ENCODE measurements around the gene GGTA1.
"Not testable (repeated sequence)": the region's sequence is repeated elsewhere in the genome, so short reads cannot be mapped to it uniquely, and the experiment has no call there.

GGTA1 gene

DNA sequence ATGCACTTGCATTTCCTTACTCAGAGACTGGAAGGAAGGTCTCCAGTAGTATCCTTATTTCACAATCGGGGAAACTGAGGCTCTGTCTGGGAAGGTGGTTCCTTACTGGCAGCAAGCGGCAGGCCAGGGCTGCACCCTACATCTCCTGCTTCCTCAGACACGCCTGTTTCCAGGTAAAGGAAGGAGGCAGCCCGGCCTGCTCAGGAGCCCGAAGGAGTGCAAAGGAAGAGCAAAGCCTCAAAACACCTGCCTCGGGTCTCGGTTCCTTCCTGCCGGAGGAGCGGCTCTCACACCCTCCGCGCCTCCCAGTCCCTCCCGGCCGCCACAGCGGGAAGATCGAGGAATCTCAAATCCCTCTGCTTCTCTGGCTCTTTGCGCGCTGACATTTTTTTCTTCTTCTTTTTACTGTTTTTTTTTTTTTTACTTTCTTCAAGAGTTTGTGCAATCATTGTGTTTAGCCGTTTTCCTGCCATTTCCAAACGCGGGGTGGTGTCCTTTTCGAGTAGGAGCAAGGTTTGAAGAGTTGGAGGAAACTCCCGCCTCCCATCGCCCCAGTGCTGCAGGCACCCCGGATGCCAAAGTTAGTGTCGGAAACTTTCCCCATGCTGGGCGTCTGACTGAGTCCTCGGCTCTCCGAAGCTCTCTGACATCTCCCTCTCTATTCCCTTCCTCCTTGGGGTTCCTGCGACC, 1.0 kb downstream of the GGTA1 start:
- DNase-seq: peak; percentile 47

DNA sequence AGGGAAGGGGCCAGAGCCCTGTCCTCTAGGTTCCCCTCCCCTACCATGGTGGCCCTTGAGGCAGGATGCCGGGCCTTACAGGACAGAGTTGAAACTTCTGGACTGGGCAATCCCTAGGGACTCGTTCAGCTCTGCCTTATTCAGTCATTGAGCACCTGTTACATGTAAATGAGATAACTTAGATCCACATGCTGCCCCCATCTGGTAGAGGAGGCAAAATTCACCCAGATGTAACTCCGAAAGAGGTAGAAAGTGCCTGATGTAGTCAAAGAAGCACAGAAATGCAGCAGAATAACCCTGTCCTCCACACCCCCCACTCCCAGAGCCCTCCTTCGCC, 1.5 kb downstream of the GGTA1 start:
- peak; percentile 91 for DNase-seq

DNA sequence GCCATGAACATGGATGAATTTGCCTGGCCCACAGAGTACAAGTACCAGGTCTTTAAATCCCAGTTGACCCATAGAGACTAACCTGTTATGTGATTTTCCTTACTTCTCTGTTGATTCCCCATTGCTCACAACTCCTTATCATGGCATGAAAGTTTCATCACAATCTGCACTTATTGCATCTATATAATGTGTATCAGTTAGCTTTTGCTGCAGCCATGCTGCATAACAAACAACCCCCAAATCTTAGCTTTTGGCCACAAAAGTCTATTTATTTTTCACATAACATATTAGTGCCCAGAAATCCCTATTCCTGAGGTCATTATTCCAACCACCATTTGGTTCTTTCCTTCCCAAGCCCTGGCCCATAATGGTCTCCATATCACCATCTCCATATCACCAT, 3.7 kb downstream of the GGTA1 start:
- DNase-seq: no peak

DNA sequence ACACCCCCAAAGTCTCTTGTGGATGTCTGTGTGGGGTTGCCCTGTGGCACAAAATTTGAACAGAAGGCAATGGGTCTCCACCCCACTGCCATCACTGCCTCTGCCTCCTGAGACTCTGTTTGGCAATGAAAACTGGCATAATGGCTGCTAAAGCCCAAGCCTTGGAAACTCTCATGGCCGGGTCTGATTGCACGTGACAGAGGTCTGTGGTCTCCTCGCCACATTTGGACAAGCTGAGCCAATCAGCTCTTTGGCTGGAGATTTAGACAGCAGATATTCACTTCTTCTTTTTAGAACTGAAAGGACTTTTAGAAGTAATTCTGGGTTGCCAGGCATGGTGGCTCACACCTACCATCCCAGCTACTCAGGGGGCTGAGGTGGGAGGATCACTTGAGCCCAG, 5.5 kb downstream of the GGTA1 start:
- DNase-seq: peak; percentile 74

DNA sequence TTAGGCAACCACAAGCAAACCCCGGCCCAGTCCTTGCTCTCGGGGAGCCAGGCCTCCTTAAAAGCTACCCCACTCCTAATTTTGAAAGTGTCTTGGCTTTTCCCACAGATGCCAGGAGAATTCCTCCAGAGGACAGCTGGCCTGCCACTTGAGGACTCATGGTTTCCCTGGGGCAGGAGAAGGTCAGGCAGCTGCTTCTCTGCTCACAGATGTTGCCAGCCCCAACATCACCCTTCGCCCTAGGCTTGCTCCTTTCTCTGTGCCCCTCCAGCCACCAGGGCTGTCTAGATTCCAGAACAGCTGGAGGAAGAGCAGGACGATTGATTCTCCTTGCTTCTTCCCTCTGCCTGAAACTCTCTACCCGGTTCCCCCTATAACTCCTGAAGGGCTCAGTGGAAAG, 8.5 kb downstream of the GGTA1 start:
- DNase-seq: no peak

DNA sequence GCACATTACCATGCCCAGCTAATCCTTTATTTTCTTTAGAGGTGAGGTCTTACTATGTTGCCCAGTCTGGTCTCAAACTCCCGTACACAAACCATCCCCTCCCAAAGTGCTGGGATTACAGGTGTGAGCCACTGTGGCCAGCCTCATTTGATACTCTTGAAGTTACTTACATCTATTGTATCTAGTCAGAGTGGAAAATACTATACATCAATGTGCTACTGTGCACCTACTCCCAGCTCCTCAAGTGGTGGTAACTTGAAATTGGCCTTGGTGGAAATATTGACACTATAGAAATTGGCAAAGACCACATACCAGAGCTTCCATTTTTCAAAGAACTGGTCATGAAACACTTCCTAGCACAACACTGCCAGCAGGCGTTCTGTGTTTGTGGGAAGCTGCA, 10.3 kb downstream of the GGTA1 start:
- DNase-seq: no peak

DNA sequence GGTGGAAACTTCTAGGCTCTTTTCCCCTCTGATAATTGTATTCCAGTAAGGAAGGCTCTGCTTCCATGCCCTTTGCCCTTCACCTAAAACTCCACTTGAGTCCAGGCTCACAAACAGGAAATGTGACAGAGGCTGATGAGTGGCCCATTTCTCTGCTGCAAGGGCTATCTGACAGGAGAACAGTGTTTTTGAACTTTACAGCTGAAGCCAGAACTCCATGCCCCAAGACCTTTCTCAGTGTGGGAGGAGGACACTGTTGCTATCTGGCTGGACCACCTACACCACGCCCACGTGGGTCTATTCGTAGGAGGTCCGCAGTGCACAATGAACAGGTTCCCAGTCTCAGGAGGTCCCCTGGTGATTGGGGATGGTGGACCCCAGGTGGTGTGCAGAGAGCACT, 13.6 kb downstream of the GGTA1 start:
- no peak for DNase-seq

DNA sequence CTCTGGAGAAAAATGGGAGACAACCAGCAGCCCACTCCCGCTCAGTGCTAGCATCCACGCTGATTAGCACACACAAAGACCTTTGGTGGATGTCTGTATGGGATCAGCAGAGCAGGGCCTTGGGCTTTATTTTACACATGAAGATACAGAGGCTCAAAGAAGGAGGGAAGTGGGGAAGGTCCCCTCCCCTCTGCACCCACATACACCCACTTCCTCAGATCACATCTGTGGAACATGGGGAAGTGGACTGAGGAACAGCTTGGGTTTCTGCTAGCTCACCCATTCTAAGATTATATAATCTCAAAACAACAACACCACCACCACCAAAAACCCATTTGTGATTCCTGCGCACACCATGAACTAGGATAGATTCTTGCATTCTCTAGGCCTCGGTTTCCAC, 14.0 kb downstream of the GGTA1 start:
- DNase-seq: peak; percentile 65

DNA sequence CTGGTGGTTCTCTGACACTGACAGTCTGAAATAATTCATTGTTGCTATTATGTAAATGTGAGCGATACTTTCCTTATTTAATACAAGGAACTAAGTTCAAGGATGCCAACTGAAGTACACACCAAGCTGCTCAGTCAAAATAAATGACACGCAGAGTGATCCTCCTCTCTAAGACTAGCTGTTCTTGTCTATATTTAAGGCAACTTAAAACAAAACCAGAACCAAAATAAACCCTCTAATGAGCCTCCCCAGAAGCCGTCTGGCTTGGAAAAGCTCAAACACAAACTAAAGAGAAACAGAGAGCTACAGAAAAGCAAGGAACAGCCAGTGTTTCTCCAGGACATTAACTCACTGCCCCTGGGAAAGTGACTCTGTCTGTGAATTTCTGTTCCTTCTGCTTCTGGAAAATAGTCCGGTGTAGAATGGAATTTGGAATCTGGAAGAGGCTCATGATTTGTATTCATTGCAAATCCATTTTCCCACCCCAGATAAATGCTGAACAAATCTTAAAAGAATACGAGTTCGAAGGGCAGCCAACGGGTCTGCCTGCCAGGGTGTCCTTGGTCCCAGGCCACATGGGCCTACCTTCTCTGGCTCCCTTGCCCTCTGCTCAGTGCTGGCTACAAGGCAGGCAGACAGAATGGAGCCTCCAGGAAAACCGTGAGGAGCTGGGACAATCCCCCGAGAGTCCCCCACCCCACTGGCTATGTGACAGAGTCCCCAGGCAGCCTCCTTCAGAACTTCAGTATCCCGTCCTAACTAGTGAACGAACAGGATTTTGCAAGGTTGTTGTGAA, 14.8 kb downstream of the GGTA1 start:
- no peak for DNase-seq

DNA sequence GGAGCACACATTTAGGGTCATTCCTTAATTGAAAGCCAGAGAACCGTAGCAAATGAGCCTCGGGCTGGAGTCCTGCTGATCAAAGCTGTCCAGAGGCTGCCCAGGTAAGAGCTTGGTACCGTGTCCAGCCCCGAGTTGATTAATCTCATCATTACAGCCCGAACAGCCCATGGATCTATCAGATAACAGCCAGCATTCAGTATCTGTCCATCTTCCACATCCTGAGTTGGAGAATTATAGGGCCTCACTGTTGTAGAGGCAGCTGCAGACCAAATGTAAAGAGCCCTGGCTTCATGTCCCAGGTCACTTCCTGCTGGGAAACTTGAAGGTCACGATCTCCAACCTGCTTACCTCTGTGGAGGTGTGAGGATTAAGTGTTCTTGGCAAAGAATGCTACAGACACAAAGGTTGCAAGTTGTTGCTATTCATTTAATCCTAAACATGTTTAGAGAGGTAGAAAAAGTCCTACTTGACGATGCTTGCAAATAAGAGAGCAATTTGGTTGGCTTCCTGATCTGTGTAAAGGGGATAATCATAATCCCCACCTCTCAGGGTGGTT, 16.1 kb downstream of the GGTA1 start:
- no peak for DNase-seq

DNA sequence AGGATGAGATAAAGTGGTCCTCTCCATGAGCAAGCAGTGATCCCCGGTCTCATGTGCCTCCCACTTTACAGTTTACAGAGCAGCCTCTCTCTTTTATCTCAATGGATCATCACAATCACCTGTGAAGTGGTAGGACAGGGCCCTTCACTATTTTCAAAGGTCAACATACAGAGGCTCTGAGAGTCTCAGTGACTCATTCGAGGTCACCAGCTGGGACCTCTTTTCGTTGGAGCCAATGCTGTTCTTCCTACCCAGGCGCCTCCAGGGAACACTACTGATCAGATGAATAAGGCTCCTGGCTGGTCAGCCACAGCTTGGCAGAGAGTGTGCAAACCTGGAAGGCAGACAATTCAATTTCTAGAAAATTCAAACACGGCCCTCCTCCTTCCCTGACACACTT, 16.6 kb downstream of the GGTA1 start:
- no peak for DNase-seq

DNA sequence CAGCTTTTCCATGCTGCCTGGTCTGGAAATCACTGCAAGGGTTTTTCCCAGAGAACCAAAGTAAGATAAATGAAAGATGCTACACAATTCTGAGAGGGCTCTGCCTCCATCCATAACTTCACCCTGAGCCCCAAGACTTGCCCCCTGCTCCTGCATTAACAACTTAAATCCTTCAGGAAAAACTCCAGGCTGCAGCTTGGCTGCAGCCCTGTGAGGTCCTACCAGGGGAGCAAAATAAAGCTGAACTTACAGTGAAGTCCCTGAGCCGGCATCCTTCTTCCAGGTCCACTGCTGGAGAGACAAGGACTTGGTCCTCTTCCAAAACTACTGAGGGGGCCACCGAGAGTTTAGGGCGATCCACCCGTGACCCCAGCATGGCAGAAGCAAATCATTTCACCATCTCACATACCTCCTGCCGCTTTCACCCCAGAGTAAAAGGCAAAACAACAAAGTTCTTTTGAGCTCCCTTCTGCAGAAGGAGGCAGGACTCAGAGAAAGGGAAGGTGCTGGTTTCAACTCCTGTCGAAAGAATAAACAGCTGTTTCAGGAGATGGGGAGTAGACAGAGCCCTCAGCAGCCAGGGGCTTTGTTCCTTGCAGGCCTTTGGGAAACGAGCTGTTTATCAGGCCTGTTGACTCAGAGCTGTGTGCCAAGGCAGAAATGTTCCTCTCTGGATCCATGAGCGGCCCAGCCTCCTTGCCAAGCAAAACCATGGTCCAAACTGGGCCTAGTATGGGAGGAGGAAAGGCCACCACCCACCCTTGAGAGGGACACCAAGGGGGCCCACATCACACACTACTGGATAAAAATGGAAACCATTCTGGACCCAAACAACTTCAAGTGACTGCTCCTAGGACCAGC, 20.6 kb downstream of the GGTA1 start:
- DNase-seq: no peak

DNA sequence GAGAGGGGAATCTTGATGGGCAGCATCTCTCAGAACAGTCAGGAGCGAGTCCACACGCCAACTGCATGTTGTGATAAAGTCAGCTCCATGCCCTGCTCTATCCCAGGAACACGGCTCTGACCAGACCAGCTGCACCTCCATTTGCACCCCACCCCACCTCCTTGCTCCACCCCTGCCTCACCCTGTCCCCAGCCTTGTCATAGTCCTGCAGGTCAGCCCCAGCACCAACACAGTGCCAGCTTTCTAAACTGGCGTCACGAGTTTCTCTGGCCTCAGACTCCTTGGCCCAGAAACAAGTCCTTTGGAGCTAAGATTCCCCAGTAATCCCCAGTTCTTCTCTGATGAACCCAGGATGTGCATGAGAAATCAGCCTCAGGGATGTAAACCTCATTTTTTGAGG, 23.5 kb downstream of the GGTA1 start:
- DNase-seq: no peak

DNA sequence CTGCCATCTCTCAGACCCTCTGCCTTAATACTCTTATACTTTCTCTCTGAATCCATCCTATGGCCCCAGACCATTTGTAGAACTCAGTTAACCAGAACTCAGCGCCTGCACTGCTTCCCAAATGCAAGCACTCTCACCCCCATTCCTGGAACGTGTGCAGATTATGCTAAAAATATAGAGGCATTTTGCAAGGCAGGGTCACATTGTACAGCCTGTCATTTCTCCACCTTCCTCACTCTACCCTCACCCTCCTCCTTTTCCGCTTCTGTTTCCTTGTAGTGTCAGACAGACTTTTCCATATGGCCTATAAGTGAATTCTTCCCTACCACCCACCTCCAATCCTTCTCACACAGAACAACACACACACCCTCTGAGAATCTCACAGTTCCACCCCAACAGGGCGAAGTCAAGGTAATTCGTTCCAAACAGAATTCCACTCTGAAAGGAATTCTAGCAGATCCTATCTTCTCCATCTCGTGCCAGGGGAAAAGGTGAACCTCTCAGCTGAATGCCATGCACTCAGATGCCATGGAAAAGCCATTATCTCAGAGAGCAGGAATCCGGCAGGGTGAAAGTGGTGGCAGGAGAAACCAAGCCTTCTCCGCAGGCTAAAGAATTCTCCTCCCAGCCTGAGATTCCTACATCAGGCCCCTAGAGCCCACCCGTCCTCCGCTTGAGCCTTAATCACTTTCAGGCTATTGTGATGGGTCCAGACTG, 25.3 kb downstream of the GGTA1 start:
- no peak for DNase-seq

DNA sequence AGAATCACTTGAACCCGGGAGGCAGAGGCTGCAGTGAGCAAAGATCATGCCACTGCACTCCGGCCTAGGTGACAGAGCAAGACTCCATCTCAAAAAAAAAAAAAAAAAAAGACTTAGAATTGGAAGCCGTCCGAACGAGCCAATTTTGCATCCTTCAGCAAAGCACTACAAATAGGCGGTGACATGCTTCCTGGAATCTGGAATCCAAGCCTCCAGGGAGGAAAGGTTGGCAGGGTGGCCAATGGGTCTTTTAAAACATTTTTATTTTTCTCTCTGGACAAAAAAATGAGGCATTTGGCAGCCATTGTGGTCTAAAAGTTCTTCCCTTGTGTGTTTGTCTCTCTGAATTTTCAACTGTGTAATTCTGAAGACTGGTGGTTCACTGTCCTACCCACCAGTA, 26.4 kb downstream of the GGTA1 start:
- no peak for DNase-seq

DNA sequence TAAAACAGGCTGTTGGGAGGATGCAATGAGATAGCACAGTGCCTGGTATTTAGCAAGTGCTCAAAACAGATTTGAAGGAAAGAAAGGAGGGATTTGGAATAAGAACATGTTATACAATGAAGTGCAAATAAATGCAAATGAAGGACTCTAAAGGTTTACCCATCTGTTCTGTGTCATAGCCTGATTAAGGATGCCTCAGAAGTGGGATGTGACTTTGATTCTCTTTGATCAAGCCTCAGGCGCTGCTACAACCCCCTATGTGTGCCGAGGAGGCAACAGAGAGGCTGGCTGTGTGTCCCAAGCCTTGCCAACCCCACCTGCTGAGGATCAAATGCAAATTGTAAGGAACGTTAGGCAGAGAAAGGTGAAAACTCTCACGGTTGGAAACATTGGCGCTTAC, 27.2 kb downstream of the GGTA1 start:
- DNase-seq: no peak

DNA sequence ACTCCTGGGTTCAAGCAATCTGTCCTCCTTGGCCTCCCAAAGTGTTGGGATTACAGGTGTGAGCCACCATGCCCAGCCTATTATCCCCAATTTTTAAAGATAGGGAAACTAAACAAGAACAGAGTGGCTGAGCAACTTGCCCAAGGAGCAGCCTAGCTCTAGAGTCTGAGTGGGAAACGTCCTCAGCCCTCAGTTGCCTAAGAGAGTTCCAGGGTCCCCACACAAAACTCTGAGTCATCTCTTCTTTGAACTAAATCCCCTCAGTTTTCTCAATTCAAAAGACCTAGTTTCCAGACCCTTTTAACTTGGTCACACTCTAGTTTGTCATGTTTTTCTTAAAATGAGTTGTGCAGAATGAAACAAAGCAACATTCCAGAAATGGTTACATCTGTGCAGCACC, 33.5 kb downstream of the GGTA1 start:
- DNase-seq: no peak

DNA sequence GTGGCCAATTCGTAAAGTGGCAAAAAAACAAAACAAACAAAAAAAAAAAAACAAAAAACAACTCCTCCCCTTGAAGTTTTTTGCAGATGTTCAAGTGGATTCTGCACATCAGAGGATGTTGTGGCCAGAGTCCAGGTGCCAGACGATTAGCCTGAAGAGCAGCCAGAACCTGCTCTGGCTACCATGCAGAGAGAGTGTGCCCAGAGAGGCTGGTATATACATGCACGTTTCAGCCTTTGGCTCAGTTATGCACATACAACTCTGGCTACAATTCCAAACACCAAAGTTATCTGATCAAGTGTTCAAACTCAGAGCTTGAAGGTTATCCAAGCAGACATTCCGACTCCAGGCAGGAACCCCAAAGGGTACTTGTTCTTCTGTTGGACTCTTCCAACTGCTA, 34.7 kb downstream of the GGTA1 start:
- DNase-seq: no peak

DNA sequence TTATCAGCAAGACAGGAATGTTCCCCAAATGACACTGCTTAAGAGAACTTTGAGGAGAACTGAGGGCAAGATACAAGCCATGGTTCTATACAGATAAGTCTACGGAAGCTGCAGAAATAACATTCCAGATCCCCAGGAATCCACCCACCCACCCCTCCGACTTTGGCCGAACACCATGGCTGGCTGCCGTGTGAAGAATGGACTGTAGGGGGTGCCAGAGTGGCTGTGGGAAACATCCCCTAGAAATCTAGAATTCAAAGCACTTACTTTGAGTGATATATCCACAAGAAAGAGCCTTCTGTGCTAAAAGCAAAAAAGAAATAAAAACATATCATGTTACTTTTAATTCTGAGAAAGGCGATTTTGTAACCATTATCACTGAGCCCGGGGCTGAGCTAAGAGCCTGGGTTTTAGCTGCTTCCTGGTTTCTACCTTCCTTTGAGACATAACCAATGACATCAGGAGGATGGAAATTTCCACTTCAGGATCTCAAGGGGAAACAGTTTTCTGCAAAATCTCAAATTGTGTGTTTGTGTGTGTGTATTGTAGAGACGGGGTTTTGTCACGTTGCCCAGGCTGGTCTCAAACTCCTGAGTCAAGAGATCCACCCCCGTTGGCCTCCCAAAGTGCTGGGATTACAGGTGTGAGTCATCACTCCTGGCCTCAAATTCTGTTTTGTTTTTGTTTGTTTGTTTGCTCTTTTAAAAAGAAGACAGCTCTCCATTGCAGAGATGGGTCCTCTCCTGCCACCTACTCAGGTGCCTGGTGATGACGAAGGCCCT, 36.4 kb downstream of the GGTA1 start:
- peak; percentile 76 for DNase-seq

DNA sequence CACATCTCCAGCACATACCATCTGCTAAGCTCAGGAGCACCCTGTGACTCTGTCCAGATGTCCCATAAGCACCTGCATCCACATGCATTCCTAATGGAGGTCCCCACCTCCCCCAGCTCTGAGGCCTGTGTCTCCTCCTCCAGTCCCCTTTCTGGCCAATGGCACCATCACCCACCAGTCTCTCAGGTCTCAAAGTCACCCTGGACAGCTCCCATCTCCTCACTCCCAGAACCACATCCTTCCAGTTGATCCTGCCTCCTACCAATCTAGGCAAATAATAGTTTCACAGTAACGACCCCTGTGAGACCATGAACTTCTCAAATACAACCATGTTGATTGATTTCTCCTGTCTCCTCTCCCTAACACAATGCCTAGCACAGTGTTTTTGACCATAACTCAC, 40.1 kb downstream of the GGTA1 start:
- no peak for DNase-seq

DNA sequence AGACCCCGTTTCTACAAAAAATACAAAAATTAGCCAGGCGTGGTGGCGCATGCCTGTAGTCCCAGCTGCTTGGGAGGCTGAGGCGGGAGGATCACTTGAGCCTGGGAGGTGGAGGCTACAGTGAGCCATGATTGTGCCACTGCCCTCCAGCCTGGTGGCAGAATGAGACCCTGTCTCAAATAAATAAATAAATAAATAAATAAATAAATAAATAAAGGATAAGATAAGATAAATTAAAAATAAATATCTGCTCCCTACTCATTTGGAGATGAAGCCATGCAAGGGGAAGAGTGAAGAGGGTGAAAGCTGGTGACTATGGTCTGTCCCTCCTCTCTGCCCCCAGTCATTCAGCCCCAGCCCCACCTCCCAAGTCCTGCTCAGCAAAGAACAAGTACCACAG, 41.2 kb downstream of the GGTA1 start:
- not testable (repeated sequence) for DNase-seq

Data from hematopoietic multipotent progenitor cell treated with erythropoietin and hydrocortisone succinate and interleukin-3 and kit ligand, for 6 days (in vitro differentiated cells).